Adrenal gland (tissue), 5 donors: Measurements from ENCODE around the gene EFHC1.

Source experiments
- CTCF ChIP-seq, 6 experiments: fragments of 450-650 bp in 4 of 6; fragments of 200-600 bp in 2 of 6; sonication (generic) in 1 of 6; IDR thresholded peaks; 1 replicate in 5 of 6; 2 replicates in 1 of 6; pipeline versions ENCODE4 v1.5.1 to v1.8.0; 2016 to 2021; ENCODE audit warnings: antibody characterized with exemption in 6 of 6, mild to moderate bottlenecking in 2 of 6, moderate library complexity in 1 of 6
- POLR2A ChIP-seq, 2 donors: fragments of 450-650 bp; IDR thresholded peaks; one replicate each; pipeline ENCODE4 v1.6.1; 2017; ENCODE audit warnings: antibody characterized with exemption in 2 of 2, mild to moderate bottlenecking in 2 of 2, moderate library complexity in 1 of 2
- donor health status: DM: no; HTN: no; CAD: no.

- TF ChIP-seq POLR2A (IDR thresholded peaks at IDR 0.05) (no peak), CTCF (IDR thresholded peaks at IDR 0.05) (no peak)
These were observed 133.0 kb downstream of the EFHC1 start for GRCh38 chr6:52553158-52553557.
